ENCODE results near the gene NOP16. TPM values are rescaled to one million over a fixed set of nuclear protein-coding genes. Genes with fewer than 3 reads are reported as not detected.
A peak's percentile ranks its signal among the peaks of the same experiment; 100 is the strongest.
"Not testable (repeated sequence)": the region's sequence is repeated elsewhere in the genome, so short reads cannot be mapped to it uniquely, and the experiment has no call there.

The NOP16 gene
- polyA plus RNA-seq, 4 donors = 22.5 to 47.6 (median 29.2) TPM

DNA sequence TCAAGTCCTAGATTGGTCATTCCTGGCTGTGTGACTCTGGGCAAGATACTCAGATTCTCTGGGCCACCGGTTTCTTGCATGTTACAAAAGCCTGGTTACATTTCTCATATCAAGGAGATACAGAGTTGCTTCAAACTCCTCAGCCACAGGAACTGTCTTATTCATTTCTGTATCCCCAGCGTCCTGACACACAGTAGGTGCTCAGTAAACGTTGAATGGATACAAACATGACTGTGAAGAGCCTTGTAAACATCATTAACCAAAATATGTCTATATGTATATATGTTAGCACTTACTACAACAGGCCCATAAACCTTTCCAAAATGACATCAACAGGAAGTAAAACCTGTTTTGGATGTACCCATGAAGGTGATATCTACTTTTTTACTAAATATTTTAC is 26.3 kb upstream of the NOP16 start:
- H3K9me3 ChIP-seq (ENCODE audit: control insufficient read depth in 2 of 2, insufficient read depth in 1 of 2, low read depth in 1 of 2, low read length in 1 of 2) = peaks cover 0 to 3% of the 10 kb centered on the region in 2 donors
- 50 to 60% (median 55%) methylated on average over 3 of the region's 3 CpGs for WGBS, 3 donors
- no peak overlapping the region for H3K27ac ChIP-seq (ENCODE audit: low read depth in 1 of 3, low read length in 2 of 3)
- H3K4me1 ChIP-seq (ENCODE audit: control insufficient read depth in 3 of 3, insufficient read depth in 2 of 3, low read depth in 1 of 3, low read length in 2 of 3) = peaks cover 7 to 20% (median 8%) of the 10 kb centered on the region in 3 donors
- FAIRE-seq (no peak), DNase-seq (no peak)
- no peaks in the 10 kb centered on the region for H3K27me3 ChIP-seq (ENCODE audit: control insufficient read depth in 3 of 3, insufficient read depth in 3 of 3, low read length in 3 of 3)
- peak overlapping the region in 2 of 3 donors; percentile 72 to 91 for H3K4me3 ChIP-seq (ENCODE audit: low read depth in 1 of 3, low read length in 3 of 3)
- H3K36me3 ChIP-seq (ENCODE audit: control insufficient read depth in 3 of 3, insufficient read depth in 2 of 3, low read depth in 1 of 3, low read length in 3 of 3) = peaks cover 0 to 42% (median 2%) of the 10 kb centered on the region in 3 donors

DNA sequence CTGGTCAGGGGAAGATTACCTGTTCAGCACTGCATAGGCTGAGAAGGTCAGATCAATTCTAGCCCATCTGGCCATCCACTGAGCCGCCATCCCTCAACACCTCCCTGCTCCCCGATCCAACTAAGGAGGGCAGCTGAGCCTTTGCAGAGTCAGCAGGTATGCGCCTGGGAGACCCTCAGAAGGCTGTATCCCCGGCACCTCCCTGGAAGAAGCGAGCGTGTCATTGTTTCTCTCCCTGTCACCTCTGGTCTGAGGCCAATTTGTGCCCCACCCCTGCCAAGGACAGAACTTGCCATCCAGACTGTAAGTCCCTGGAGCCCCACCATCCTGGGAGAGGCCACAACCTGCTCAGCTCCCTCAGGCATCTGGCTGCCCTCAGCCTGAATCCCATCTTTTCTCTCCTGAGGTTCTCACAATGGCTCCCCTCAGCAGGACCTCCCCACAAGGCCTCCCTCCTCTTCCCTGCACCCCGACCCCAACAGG is 25.4 kb upstream of the NOP16 start:
- 77 to 87% (median 81%) methylated on average over 7 of the region's 7 CpGs for WGBS, 3 donors
- FAIRE-seq (no peak), DNase-seq (no peak)
- H3K36me3 ChIP-seq (ENCODE audit: control insufficient read depth in 3 of 3, insufficient read depth in 2 of 3, low read depth in 1 of 3, low read length in 3 of 3) = peaks cover 0 to 51% (median 3%) of the 10 kb centered on the region in 3 donors
- H3K4me3 ChIP-seq (ENCODE audit: low read depth in 1 of 3, low read length in 3 of 3) = peak overlapping the region in 2 of 3 donors; percentile 72 to 91
- peaks cover 7 to 19% (median 8%) of the 10 kb centered on the region in 3 donors for H3K4me1 ChIP-seq (ENCODE audit: control insufficient read depth in 3 of 3, insufficient read depth in 2 of 3, low read depth in 1 of 3, low read length in 2 of 3)
- H3K27me3 ChIP-seq (ENCODE audit: control insufficient read depth in 3 of 3, insufficient read depth in 3 of 3, low read length in 3 of 3) = no peaks in the 10 kb centered on the region
- no peaks in the 10 kb centered on the region for H3K9me3 ChIP-seq (ENCODE audit: control insufficient read depth in 2 of 2, insufficient read depth in 1 of 2, low read depth in 1 of 2, low read length in 1 of 2)
- peak overlapping the region in 1 of 3 donors; percentile 6 for H3K27ac ChIP-seq (ENCODE audit: low read depth in 1 of 3, low read length in 2 of 3)

DNA sequence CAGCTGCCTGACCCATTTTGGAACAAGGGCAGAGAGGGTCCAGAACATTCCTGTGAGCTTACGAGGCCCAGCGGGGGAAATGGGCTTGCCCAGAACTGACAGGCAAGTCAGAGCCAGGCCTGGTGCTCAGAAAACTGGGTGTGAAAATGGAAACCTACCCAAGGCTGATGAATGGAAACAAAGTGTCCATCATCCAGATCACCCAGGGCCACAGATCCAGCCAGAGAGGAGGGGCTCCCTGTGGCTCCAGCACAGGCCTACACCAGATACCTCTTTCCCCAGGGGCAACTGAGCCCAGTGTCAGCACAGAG is 24.8 kb upstream of the NOP16 start:
- DNase-seq (no peak), FAIRE-seq (no peak)
- Histone ChIP-seq H3K4me1 (ENCODE audit: control insufficient read depth in 3 of 3, insufficient read depth in 2 of 3, low read depth in 1 of 3, low read length in 2 of 3) (peaks cover 7 to 17% (median 8%) of the 10 kb centered on the region in 3 donors), H3K9me3 (ENCODE audit: control insufficient read depth in 2 of 2, insufficient read depth in 1 of 2, low read depth in 1 of 2, low read length in 1 of 2) (no peaks in the 10 kb centered on the region), H3K4me3 (ENCODE audit: low read depth in 1 of 3, low read length in 3 of 3) (no peak overlapping the region), H3K27me3 (ENCODE audit: control insufficient read depth in 3 of 3, insufficient read depth in 3 of 3, low read length in 3 of 3) (no peaks in the 10 kb centered on the region), H3K36me3 (ENCODE audit: control insufficient read depth in 3 of 3, insufficient read depth in 2 of 3, low read depth in 1 of 3, low read length in 3 of 3) (peaks cover 0 to 56% (median 4%) of the 10 kb centered on the region in 3 donors), H3K27ac (ENCODE audit: low read depth in 1 of 3, low read length in 2 of 3) (no peak overlapping the region)
- WGBS, 3 donors = 81 to 93% (median 90%) methylated on average over 2 of the region's 2 CpGs

DNA sequence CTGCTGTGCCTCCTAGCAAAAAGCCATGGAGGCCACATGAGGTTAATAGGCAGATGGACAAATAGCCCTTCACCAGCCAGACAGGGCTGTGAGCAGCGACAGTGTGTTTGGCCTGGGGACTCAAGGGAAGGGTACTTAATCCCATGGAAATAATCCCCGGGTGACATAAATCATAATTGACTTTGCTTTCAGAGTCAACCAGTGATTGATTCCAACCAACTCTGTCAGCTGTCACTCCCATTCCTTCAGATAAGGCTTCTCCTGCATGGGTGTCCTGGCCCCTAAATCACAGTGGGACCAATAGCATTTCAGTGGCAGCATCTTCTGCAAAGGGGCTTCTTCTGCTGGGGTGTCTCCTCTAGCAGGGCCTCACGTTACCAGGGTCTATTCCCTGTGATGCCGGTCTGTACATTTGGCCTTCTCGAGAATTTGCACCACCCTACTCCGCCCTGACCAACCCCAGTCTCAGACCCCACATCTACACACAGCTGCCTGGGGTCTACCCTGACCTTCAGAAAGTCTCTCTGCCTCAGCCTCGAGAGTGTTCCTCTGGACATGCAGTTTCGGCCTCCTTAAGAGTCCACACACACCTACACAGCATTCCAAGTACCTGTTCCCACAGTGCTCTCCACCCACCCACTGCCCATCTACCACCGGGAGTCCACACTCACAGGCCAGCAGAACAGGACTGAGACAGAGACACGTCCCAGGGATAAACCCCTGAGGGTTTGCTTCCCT is 24.3 kb upstream of the NOP16 start:
- Histone ChIP-seq H3K36me3 (ENCODE audit: control insufficient read depth in 3 of 3, insufficient read depth in 2 of 3, low read depth in 1 of 3, low read length in 3 of 3) (peaks cover 0 to 61% (median 7%) of the 10 kb centered on the region in 3 donors), H3K27me3 (ENCODE audit: control insufficient read depth in 3 of 3, insufficient read depth in 3 of 3, low read length in 3 of 3) (no peaks in the 10 kb centered on the region), H3K4me3 (ENCODE audit: low read depth in 1 of 3, low read length in 3 of 3) (no peak overlapping the region), H3K27ac (ENCODE audit: low read depth in 1 of 3, low read length in 2 of 3) (no peak overlapping the region), H3K4me1 (ENCODE audit: control insufficient read depth in 3 of 3, insufficient read depth in 2 of 3, low read depth in 1 of 3, low read length in 2 of 3) (peaks cover 5 to 12% (median 8%) of the 10 kb centered on the region in 3 donors), H3K9me3 (ENCODE audit: control insufficient read depth in 2 of 2, insufficient read depth in 1 of 2, low read depth in 1 of 2, low read length in 1 of 2) (no peaks in the 10 kb centered on the region)
- WGBS, 3 donors = 72 to 81% (median 75%) methylated on average over 10 of the region's 10 CpGs
- FAIRE-seq = no peak
- DNase-seq = no peak

DNA sequence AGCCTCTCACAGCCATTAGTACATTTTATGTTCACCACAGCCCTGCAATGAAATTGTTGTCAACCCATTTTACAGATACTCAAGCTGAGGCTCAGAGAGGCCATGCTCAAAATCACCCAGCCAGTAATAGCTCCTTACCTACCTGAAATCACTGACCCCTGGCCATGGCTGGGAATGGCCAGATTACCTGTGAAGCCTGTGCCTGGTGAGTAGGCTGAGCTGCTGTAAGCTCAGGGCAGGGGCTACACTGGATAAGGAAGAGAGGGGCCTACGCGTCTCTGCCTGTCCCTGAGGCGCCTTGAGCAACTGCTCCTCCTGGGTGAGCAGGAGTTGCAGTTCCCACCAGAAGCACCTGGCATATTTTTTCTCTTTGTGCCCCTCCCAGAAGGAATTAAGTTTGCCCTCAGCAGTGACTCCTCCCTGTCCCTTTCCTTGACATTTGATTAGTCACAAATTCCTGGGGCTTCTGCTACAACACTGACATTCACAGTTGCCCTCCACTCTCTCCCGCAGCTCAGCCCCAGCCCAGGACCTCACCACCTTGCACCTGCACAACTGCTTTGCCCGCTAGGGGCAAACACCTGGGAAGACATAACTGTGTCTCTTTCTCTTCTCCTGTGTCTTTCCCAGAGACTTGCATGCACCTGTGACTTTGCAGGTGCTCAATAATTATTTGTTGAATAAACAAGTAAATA is 22.2 kb upstream of the NOP16 start:
- 53 to 82% (median 73%) methylated on average over 4 to 5 of the region's 5 CpGs for WGBS, 3 donors
- FAIRE-seq = no peak
- H3K4me1 ChIP-seq (ENCODE audit: control insufficient read depth in 3 of 3, insufficient read depth in 2 of 3, low read depth in 1 of 3, low read length in 2 of 3) = peaks cover 3 to 7% (median 5%) of the 10 kb centered on the region in 3 donors
- H3K9me3 ChIP-seq (ENCODE audit: control insufficient read depth in 2 of 2, insufficient read depth in 1 of 2, low read depth in 1 of 2, low read length in 1 of 2) = no peaks in the 10 kb centered on the region
- H3K27me3 ChIP-seq (ENCODE audit: control insufficient read depth in 3 of 3, insufficient read depth in 3 of 3, low read length in 3 of 3) = no peaks in the 10 kb centered on the region
- H3K36me3 ChIP-seq (ENCODE audit: control insufficient read depth in 3 of 3, insufficient read depth in 2 of 3, low read depth in 1 of 3, low read length in 3 of 3) = peaks cover 0 to 82% (median 13%) of the 10 kb centered on the region in 3 donors
- H3K27ac ChIP-seq (ENCODE audit: low read depth in 1 of 3, low read length in 2 of 3) = no peak overlapping the region
- H3K4me3 ChIP-seq (ENCODE audit: low read depth in 1 of 3, low read length in 3 of 3) = no peak overlapping the region
- DNase-seq = no peak

DNA sequence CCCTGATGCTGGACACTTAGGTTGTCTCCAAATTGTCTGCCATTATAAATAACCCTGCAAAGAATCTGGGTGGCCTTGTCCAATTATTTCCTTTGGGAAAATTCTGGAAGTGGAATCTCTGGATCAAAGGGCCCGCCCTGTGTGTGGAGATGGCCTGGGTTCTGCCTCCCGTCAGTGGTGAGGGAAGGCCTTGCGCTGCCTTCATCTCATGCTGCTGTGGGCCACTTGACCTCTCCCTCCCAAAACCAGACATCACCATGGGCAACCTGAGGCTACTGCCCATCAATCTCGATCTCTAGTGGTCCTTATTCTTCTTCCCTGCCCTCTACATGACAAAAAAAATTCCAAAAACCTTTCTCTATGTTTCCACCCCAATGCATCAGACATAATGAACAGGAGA is 21.4 kb upstream of the NOP16 start:
- WGBS, 3 donors = 91 to 100% (median 94%) methylated on average over 4 of the region's 4 CpGs
- no peak overlapping the region for H3K27ac ChIP-seq (ENCODE audit: low read depth in 1 of 3, low read length in 2 of 3)
- no peaks in the 10 kb centered on the region for H3K27me3 ChIP-seq (ENCODE audit: control insufficient read depth in 3 of 3, insufficient read depth in 3 of 3, low read length in 3 of 3)
- H3K9me3 ChIP-seq (ENCODE audit: control insufficient read depth in 2 of 2, insufficient read depth in 1 of 2, low read depth in 1 of 2, low read length in 1 of 2) = no peaks in the 10 kb centered on the region
- peaks cover 0 to 90% (median 13%) of the 10 kb centered on the region in 3 donors for H3K36me3 ChIP-seq (ENCODE audit: control insufficient read depth in 3 of 3, insufficient read depth in 2 of 3, low read depth in 1 of 3, low read length in 3 of 3)
- no peak for DNase-seq
- no peak overlapping the region for H3K4me3 ChIP-seq (ENCODE audit: low read depth in 1 of 3, low read length in 3 of 3)
- H3K4me1 ChIP-seq (ENCODE audit: control insufficient read depth in 3 of 3, insufficient read depth in 2 of 3, low read depth in 1 of 3, low read length in 2 of 3) = peaks cover 2 to 16% (median 3%) of the 10 kb centered on the region in 3 donors
- FAIRE-seq = no peak

DNA sequence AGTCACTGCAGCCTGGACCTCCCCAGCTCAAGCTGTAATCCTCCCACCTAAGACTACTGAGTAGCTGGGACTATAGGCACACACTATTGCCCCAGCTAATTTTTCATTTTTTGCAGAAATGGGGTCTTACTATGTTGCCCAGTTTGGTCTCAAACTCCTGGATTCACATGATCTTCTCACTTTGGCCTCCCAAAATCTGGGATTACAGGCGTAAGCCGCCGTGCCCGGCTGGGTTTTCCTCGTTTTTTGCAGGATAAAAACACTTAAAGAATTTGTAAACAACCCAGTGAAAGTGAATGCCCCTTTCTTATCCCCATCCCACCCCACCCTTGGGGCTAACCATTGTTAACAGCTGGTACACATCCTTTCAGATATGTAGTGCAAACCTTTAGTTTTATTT is 20.2 kb upstream of the NOP16 start:
- Histone ChIP-seq H3K27me3 (ENCODE audit: control insufficient read depth in 3 of 3, insufficient read depth in 3 of 3, low read length in 3 of 3) (no peaks in the 10 kb centered on the region), H3K4me1 (ENCODE audit: control insufficient read depth in 3 of 3, insufficient read depth in 2 of 3, low read depth in 1 of 3, low read length in 2 of 3) (peaks cover 3 to 27% (median 5%) of the 10 kb centered on the region in 3 donors), H3K9me3 (ENCODE audit: control insufficient read depth in 2 of 2, insufficient read depth in 1 of 2, low read depth in 1 of 2, low read length in 1 of 2) (no peaks in the 10 kb centered on the region), H3K4me3 (ENCODE audit: low read depth in 1 of 3, low read length in 3 of 3) (no peak overlapping the region), H3K27ac (ENCODE audit: low read depth in 1 of 3, low read length in 2 of 3) (no peak overlapping the region), H3K36me3 (ENCODE audit: control insufficient read depth in 3 of 3, insufficient read depth in 2 of 3, low read depth in 1 of 3, low read length in 3 of 3) (peaks cover 0 to 90% (median 13%) of the 10 kb centered on the region in 3 donors)
- WGBS, 3 donors = 83 to 93% (median 91%) methylated on average over 5 of the region's 5 CpGs
- FAIRE-seq (no peak), DNase-seq (no peak)

DNA sequence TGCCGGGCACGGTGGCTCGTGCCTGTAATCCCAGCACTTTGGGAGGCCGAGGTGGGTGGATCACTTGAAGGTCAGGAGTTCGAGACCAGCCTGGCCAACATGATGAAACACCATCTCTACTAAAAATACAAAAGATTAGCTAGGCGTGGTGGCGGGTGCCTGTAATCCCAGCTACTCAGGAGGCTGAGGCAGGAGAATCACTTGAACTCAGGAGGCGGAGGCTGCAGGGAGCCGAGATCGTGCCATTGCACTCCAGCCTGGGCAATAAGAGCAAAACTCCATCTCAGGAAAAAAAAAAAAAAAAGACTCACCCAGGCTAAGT is 19.8 kb upstream of the NOP16 start:
- not testable (repeated sequence) for H3K27ac ChIP-seq (ENCODE audit: low read depth in 1 of 3, low read length in 2 of 3); H3K9me3 ChIP-seq (ENCODE audit: control insufficient read depth in 2 of 2, insufficient read depth in 1 of 2, low read depth in 1 of 2, low read length in 1 of 2); H3K4me3 ChIP-seq (ENCODE audit: low read depth in 1 of 3, low read length in 3 of 3); DNase-seq; FAIRE-seq; H3K27me3 ChIP-seq (ENCODE audit: control insufficient read depth in 3 of 3, insufficient read depth in 3 of 3, low read length in 3 of 3)
- Histone ChIP-seq H3K36me3 (ENCODE audit: control insufficient read depth in 3 of 3, insufficient read depth in 2 of 3, low read depth in 1 of 3, low read length in 3 of 3) (peaks cover 0 to 90% (median 13%) of the 10 kb centered on the region in 3 donors), H3K4me1 (ENCODE audit: control insufficient read depth in 3 of 3, insufficient read depth in 2 of 3, low read depth in 1 of 3, low read length in 2 of 3) (peaks cover 3 to 31% (median 5%) of the 10 kb centered on the region in 3 donors)
- WGBS, 3 donors = 92 to 96% (median 92%) methylated on average over 10 of the region's 10 CpGs

Data from small intestine (tissue), 7 donors.